ENCODE measurements around the gene FAM43A.

FAM43A gene, protein sequence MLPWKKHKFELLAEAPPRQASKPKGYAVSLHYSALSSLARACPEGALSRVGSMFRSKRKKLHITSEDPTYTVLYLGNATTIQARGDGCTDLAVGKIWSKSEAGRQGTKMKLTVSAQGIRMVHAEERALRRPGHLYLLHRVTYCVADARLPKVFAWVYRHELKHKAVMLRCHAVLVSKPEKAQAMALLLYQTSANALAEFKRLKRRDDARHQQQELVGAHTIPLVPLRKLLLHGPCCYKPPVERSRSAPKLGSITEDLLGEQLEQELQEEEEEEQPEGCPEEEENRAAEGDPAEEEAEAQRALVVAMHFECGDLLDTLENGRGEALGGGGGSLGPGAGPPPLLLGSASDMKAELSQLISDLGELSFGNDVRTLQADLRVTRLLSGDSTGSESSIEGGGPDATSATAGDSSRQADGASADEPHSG

GRCh38 chr3:194685718-194686413 is at the start of gene FAM43A:
Gene FAM43A, plus strand, starts transcription at chr3:194685883. Its CDS starts 944 bp downstream, at chr3:194686827.
- DNase-seq: peak; percentile 95

DNA sequence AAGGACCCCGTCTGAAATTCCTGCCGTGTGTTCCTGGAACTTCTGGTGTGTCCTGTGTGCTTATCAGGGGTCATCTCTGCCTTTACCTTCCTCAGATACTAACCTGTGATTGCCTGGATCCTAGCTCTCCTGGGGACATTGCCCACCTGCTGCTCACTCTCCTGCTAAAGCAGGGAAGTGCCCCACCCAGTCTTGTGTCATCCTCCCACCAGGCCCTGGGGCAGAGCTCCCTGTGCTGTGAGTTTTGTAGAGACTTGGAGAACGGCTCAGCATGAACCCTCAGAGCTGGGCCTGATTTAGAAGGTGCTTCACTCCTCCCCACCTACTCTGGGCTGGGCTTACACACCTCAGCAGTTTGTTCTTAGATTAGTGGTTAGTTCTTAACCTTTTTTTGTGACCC is 48.6 kb upstream of the FAM43A start:
- DNase-seq: no peak

DNA sequence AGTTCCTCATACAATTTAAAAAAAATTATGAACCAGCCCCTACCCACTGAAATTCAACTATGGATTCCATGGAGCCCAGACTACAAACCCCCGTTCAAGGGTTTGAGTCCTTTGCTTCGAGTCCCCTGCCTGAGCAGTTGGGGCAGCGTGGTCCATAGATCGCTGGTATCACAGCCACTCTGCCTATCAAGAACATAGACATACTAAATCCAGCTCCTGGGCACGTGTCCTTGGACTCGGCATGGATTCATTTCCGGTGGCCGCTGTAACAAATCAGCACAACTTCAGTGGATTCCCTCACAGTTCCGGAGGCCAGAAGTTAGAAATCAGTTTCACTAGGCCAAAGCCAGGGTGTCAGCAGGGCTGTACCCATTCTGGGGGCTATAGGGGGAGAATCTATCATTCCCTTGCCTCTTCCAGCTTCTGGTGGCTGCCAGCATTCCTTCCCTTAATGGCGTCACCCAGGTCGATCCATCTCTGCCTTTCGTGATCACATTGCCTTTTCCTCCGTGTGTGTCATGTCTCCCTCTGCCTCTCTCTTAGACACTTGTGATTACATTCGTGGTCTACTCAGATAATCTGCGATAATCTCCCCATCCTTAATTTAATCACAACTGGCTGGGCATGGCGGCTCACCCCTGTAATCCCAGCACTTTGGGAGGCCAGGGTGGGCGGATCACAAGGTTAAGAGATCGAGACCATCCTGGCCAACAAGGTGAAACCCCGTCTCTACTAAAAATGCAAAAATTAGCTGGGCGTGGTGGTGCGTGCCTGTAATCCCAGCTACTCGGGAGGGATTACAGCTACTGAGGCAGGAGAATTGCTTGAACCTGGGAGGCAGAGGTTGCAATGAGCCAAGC is 47.9 kb upstream of the FAM43A start:
- DNase-seq: no peak

- DNase-seq: no peak
These were observed 46.6 kb upstream of the FAM43A start for GRCh38 chr3:194638991-194639605.

DNA sequence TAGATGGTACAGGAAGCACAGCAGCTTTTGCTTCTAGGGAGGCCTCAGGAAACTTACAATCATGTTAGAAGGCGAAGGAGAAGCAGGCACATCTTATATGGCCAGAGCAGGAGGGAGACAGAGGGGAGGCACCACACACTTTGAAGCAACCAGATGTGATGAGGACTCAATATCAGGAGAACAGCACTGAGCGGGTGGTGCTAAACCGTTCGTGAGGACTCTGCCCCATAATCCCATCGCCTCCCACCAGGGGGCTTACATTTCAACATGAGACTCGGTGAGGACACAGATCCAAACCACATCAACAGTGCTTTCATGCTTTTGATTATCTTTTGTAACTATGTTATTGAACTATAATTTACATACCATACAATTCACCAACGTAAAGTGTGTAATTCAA is 44.9 kb upstream of the FAM43A start:
- peak; percentile 16 for DNase-seq

GRCh38 chr3:194642769-194643168 is 42.9 kb upstream of the FAM43A start:
- DNase-seq: no peak

DNA sequence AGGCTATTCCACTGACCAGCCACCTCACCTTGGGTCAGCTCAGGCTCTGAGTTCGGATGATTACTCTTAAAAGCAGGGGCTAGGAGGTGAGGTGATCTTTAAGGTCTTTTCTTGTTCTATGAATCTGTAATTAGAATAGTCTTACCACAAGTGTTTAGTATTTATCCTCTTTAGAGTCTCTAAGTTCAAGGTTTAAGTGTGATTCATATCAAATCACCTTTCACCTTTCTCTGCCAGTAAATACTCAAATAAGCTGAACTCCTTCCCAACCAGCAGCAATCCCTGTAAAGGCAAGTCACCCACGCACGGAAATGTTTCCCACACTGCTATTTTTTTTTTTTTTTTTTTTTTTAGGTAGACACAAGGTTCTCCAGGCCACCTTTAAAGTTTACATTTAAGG is 37.9 kb upstream of the FAM43A start:
- no peak for DNase-seq

- peak; percentile 32 for DNase-seq
These were observed 31.2 kb upstream of the FAM43A start for GRCh38 chr3:194654443-194654842.

- no peak for DNase-seq
These were observed 28.2 kb upstream of the FAM43A start for GRCh38 chr3:194657439-194657838.

DNA sequence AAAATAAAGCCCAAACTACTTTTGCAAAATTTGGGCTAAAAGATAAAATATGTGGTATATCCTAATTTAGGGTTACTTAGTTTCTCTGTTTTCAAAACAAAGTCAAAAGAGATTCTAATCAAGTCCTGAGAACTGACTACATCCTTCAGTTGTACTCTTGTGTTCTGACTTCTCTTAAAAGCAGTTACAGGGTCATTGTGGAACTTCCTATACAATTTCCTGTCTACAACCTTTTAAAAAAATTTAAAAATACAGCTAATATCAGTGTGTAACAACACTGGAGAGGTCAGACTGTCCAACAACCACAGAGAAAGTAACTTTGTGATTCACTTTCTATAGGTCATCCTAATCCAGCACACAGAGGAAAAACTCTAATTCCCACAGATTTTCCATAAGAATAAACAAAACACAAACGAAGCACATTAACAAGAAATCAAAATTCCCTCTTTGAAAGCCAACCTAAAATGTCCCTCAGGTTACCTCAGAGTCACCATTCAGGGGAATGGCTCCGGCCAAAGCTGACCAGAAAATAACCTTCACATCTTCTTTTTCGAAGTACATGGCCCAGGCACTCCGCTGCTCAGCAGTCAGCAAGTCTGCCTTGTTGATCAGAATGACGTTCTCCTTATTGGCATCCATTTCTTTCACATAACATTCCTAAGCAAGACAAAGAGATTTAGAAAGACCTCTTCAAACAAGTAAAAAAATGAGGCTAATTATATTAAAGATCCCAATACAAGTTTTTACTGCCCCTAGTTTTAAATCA is 27.0 kb upstream of the FAM43A start:
- no peak for DNase-seq

GRCh38 chr3:194659778-194660177 is 25.9 kb upstream of the FAM43A start:
- no peak for DNase-seq

DNA sequence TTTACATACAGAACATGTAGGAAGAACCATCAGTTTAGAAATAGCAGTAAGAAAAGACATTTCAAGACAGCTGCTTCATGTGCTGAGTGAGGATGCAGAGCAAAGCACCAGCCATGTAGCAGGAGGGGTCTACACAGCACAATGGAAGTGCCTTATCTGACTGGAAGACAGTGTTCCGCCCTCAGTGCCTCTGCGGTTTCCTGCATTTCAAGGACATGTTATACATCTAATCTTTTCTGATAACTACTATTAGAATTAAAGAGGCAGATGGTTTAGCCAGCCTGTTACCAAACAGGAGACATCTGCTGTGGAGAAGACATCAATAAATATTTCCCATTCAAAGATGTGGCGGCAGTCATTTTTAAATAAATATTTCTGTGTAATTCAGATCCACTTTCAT is 24.3 kb upstream of the FAM43A start:
- no peak for DNase-seq

DNA sequence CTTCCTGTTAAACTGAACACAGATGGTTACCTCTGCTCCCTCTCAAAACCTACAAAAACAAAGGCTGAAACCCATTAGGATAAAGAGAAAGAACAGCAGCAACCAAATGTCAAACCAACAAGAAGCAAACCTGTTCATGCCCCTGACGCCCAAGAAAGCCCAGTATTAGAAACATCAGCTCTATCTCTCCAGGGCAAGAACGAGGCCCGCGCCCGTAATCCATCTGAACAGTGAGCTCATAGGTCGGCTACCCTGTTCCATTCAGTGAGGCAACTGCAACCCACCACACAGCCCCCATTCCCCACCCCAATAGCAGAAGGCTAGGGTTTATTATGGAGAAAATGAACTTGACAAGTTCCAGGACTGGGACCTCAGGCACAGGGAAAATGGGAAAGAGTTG is 23.7 kb upstream of the FAM43A start:
- DNase-seq: no peak

DNA sequence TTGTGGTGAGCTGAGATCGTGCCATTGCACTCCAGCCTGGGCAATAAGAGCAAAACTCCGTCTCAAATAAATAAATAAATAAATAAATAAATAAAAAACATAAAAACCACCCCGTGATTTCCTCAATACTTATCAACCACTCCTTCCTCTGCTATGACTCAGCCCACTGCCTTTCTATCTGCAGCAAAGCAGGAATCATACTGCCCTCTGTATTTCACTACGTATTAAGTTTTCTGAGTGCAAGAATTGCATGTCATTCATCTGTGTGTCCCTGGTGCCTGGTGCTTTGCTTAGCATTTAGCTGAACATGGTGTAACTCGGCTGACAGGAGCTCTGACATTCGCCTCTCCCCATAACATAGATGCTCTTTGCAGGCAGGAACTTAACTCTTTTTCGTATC is 20.8 kb upstream of the FAM43A start:
- no peak for DNase-seq

DNA sequence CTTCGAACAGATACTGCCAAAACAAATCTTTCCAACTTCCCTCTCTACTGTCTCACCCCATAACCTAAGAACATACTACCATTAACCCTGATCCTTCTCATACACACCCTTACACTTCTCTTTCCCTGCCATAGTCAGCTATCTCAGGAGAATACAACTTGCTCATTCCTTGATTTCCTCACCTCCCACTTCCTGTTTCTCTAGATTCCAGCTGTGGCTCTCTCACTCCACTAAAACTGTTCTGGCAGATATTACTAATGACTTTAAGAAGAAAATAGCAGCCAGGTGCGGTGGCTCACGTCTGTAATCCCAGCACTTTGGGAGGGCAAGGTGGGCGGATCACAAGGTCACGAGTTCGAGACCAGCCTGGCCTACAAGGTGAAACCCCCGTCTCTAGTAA is 18.3 kb upstream of the FAM43A start:
- no peak for DNase-seq

- peak; percentile 41 for DNase-seq
These were observed 14.2 kb upstream of the FAM43A start for GRCh38 chr3:194671511-194671899.

DNA sequence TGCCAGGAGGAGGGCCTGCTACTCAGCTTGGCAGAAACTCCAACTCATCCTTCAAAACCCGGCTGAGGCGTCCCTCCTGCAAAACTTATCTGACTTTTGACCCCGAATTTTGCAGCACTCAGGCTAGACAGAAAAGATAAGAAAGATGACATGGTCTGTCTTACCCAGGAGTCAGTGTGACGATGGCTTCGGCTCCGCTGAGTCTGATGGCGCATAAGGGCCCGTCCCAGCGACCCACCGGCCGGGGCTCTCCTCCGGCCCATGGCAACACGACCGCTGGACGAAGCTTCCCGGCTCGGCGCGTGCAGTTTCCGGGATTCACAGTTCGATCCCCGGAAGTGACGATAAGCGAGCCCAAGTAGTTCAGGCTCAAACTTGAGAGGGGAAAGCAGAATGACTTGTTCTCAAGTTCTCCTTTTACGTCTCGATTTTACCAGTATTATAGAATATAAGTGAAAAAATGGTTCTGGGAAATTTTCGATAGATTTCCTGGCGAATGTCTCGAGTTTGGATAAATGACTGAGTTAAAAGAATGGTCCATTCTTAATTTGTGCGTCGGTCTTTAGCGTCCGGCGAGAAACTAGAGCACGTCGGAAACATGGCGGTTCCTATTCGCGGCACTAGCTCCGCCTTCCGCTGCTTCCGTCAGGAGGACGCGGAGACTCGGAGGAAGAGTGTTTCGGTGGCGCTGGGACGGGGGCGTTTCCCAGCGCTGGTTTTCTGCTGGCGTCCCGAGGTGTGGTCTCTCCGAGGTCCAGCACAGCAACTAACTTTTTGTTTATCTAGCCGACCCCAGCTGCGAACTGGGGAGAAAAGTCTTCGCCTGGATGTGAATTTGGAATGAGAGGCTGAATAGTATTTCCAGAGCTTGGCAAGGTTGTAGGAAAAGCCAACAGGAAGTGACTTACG is 13.5 kb upstream of the FAM43A start, which contains the start of gene LSG1:
Gene LSG1, minus strand, starts transcription at position 292 of the 909 bp plus-strand sequence. Its CDS starts 29 bp downstream, at position 263.
- peak; percentile 95 for DNase-seq

DNA sequence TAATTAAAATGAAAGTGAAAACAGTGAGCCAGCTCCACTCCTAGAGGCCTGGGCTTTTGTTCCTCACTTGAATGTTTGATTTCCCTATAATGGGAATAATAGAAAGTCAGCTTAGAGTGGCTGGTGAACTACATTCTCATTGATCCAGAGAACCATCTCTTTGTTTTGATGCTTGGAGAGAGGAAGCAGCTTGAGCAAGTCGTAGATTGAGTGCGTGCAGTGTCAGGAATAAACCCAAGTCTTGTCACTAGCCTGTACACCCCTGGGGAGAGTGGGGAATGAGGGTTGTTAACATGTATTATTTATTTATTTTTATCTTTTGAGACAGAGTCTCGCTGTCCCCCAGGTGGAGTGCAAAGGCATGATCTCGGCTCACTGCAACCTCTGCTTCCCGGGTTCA is 12.8 kb upstream of the FAM43A start:
- no peak for DNase-seq

- DNase-seq: no peak
These were observed 11.9 kb upstream of the FAM43A start for GRCh38 chr3:194673761-194674160.

GRCh38 chr3:194675081-194675640 is 10.5 kb upstream of the FAM43A start:
- no peak for DNase-seq

GRCh38 chr3:194675680-194676079 is 10.0 kb upstream of the FAM43A start:
- DNase-seq: no peak

Measured in fibroblast of upper back skin (primary cell).